Mesothelial cell of epicardium (in vitro differentiated cells): Measurements from ENCODE around the gene TEX44. TPM values are rescaled to one million over a fixed set of nuclear protein-coding genes. Genes with fewer than 3 reads are reported as not detected.

Experiments
- DNase-seq, 2 experiments: peaks; one replicate each; pipeline ENCODE4 v3.0.0; 2021; ENCODE audit warnings: low spot score in 2 of 2; ENCODE audit not compliant: unreplicated experiment in 2 of 2
- H3K27ac Mint-ChIP-seq: 2 replicates; pipeline ENCODE4 v1.8.0; 2021; ENCODE audit warnings: mixed read lengths
- H3K27me3 Mint-ChIP-seq: 2 replicates; pipeline ENCODE4 v1.8.0; 2021; ENCODE audit warnings: low read depth, mixed read lengths
- H3K36me3 Mint-ChIP-seq: 2 replicates; pipeline ENCODE4 v1.8.0; 2021; ENCODE audit warnings: mixed read lengths
- H3K4me1 Mint-ChIP-seq: 2 replicates; pipeline ENCODE4 v1.8.0; 2021; ENCODE audit warnings: mixed read lengths
- H3K4me3 Mint-ChIP-seq: 2 replicates; pipeline ENCODE4 v1.8.0; 2021; ENCODE audit warnings: mild to moderate bottlenecking, moderate library complexity, mixed read lengths
- H3K9me3 Mint-ChIP-seq: 2 replicates; pipeline ENCODE4 v1.8.0; 2021; ENCODE audit warnings: mixed read lengths
- CTCF ChIP-seq: fragments of 200-600 bp; sonication (generic); IDR thresholded peaks from one replicate; pipeline ENCODE4 v1.5.0; 2021; ENCODE audit warnings: antibody characterized with exemption; ENCODE audit not compliant: unreplicated experiment
- total RNA-seq: library from RNA; stranded (reverse); gene quantifications from 3 replicates; pipeline ENCODE4 v1.2.1, GENCODE V29; 2021

TEX44 gene
- total RNA-seq: not detected in 3 replicates

GRCh38 chr2:231592636-231593145 lies at the start of gene TEX44:
Gene TEX44, plus strand, starts transcription at chr2:231592864. Its CDS starts 88 bp downstream, at chr2:231592952.
- no peaks in the 10 kb centered on the region for H3K27me3 Mint-ChIP-seq
- H3K4me1 Mint-ChIP-seq: peaks cover 5% of the 10 kb centered on the region
- no peak for TF ChIP-seq CTCF
- no peak for DNase-seq
- H3K27ac Mint-ChIP-seq: no peak within 1 kb of the TSS
- H3K9me3 Mint-ChIP-seq: no peaks in the 10 kb centered on the region
- no peaks in the 10 kb centered on the region for H3K36me3 Mint-ChIP-seq
- H3K4me3 Mint-ChIP-seq: no peak within 1 kb of the TSS

- no peaks in the 10 kb centered on the region for H3K36me3 Mint-ChIP-seq
- H3K4me1 Mint-ChIP-seq: peaks cover 2% of the 10 kb centered on the region
These were observed 47.4 kb upstream of the TEX44 start for GRCh38 chr2:231545105-231545902.

GRCh38 chr2:231546014-231546715 lies 46.5 kb upstream of the TEX44 start:
- no peak for DNase-seq
- TF ChIP-seq CTCF: no peak
- no peaks in the 10 kb centered on the region for H3K27me3 Mint-ChIP-seq
- H3K9me3 Mint-ChIP-seq: peaks cover 12% of the 10 kb centered on the region
- H3K36me3 Mint-ChIP-seq: peaks cover under 1% of the 10 kb centered on the region
- H3K27ac Mint-ChIP-seq: no peak overlapping the region
- no peak overlapping the region for H3K4me3 Mint-ChIP-seq
- H3K4me1 Mint-ChIP-seq: peaks cover 2% of the 10 kb centered on the region

More at GRCh38 chr2:231545105-231545902, 47.4 kb upstream of the TEX44 start:
- H3K4me3 Mint-ChIP-seq: no peak overlapping the region
- no peak overlapping the region for H3K27ac Mint-ChIP-seq
- no peak for DNase-seq
- H3K9me3 Mint-ChIP-seq: peaks cover 12% of the 10 kb centered on the region
- no peaks in the 10 kb centered on the region for H3K27me3 Mint-ChIP-seq
- TF ChIP-seq CTCF: no peak

- Mint-ChIP-seq H3K4me3 (no peak overlapping the region), H3K4me1 (peaks cover 2% of the 10 kb centered on the region), H3K9me3 (peaks cover 6% of the 10 kb centered on the region), H3K27ac (no peak overlapping the region), H3K27me3 (no peaks in the 10 kb centered on the region), H3K36me3 (peaks cover 2% of the 10 kb centered on the region)
- TF ChIP-seq CTCF: no peak
- no peak for DNase-seq
These were observed 45.2 kb upstream of the TEX44 start for GRCh38 chr2:231547315-231548110.

GRCh38 chr2:231548752-231549151 lies 43.9 kb upstream of the TEX44 start:
- Mint-ChIP-seq H3K27ac (no peak overlapping the region), H3K27me3 (no peaks in the 10 kb centered on the region), H3K9me3 (peaks cover 12% of the 10 kb centered on the region), H3K4me3 (no peak overlapping the region), H3K4me1 (peaks cover 2% of the 10 kb centered on the region), H3K36me3 (peaks cover 7% of the 10 kb centered on the region)
- DNase-seq: no peak
- no peak for TF ChIP-seq CTCF
